HepG2 (cell line): ENCODE data around the gene COX7B. TPM values are rescaled to one million over a fixed set of nuclear protein-coding genes. Genes with fewer than 3 reads are reported as not detected.

Experiments
- ATF1 ChIP-seq: IDR thresholded peaks from 2 replicates; pipeline ENCODE4 v1.6.1; 2016; ENCODE audit warnings: mild to moderate bottlenecking, control low read depth
- ESRRA ChIP-seq: sonication (generic); formaldehyde crosslinking; IDR thresholded peaks from 2 replicates; pipeline ENCODE4 v1.5.1; 2020; ENCODE audit warnings: mild to moderate bottlenecking, low read depth, missing genetic modification reagents
- GABPA ChIP-seq, 2 experiments: IDR thresholded peaks; 2 replicates each; pipeline ENCODE4 v1.6.1; 2011 to 2016; ENCODE audit warnings: low read depth in 2 of 2, low read length in 1 of 2, missing biosample characterization in 1 of 2, missing genetic modification characterization in 1 of 2
- HCFC1 ChIP-seq: fragments of 150-350 bp; IDR thresholded peaks from 2 replicates; pipeline ENCODE4 v1.6.1; 2014; ENCODE audit warnings: low read depth, low read length
- KDM5A ChIP-seq: fragments of 200-600 bp; sonication (generic); IDR thresholded peaks from 2 replicates; pipeline ENCODE4 v1.7.0; 2018; ENCODE audit warnings: antibody characterized with exemption, mild to moderate bottlenecking, low read length, borderline replicate concordance
- NFYB ChIP-seq: sonication (generic); formaldehyde crosslinking; IDR thresholded peaks from 2 replicates; pipeline ENCODE4 v1.4.0; 2020; ENCODE audit warnings: missing genetic modification reagents
- PHF8 ChIP-seq: sonication (generic); formaldehyde crosslinking; IDR thresholded peaks from 2 replicates; pipeline ENCODE4 v1.5.0; 2020; ENCODE audit warnings: missing genetic modification reagents
- POLR2G ChIP-seq: fragments of 200-400 bp; formaldehyde crosslinking; IDR thresholded peaks from 2 replicates; pipeline ENCODE4 v1.6.1; 2018; ENCODE audit warnings: mild to moderate bottlenecking, low read depth, low read length, moderate library complexity
- RARA ChIP-seq: IDR thresholded peaks from 2 replicates; pipeline ENCODE4 v1.6.1; 2016; ENCODE audit warnings: missing genetic modification reagents, missing compliant biosample characterization
- RBFOX2 ChIP-seq: fragments of 200-400 bp; formaldehyde crosslinking; IDR thresholded peaks from 2 replicates; pipeline ENCODE4 v1.6.1; 2017; ENCODE audit warnings: low read depth, mild to moderate bottlenecking, low read length
- SAP130 ChIP-seq: IDR thresholded peaks from 2 replicates; pipeline ENCODE4 v1.6.1; 2016; ENCODE audit warnings: low read depth
- SMAD3 ChIP-seq: sonication (generic); formaldehyde crosslinking; IDR thresholded peaks from 2 replicates; pipeline ENCODE4 v1.4.0; 2020; ENCODE audit warnings: missing genetic modification reagents
- SP1 ChIP-seq, 2 experiments: fragments of 450-650 bp in 1 of 2; sonication (generic) in 1 of 2; formaldehyde crosslinking in 1 of 2; IDR thresholded peaks; 2 replicates each; pipeline versions ENCODE4 v1.4.0 to v1.6.1; 2016 to 2020; ENCODE audit warnings: missing genetic modification reagents in 1 of 2
- TAF1 ChIP-seq: sonication (generic); formaldehyde crosslinking; IDR thresholded peaks from 2 replicates; pipeline ENCODE4 v1.4.0; 2020; ENCODE audit warnings: missing genetic modification reagents
- YEATS2 ChIP-seq: sonication (generic); formaldehyde crosslinking; IDR thresholded peaks from 2 replicates; pipeline ENCODE4 v1.4.0; 2020; ENCODE audit warnings: missing genetic modification reagents, borderline replicate concordance
- YY1 ChIP-seq: IDR thresholded peaks from 2 replicates; pipeline ENCODE4 v1.6.1; 2011; ENCODE audit warnings: low read length, low read depth, moderate library complexity, mild to moderate bottlenecking; ENCODE audit not compliant: insufficient read depth, insufficient replicate concordance
- ZFX ChIP-seq: sonication (generic); formaldehyde crosslinking; IDR thresholded peaks from 2 replicates; pipeline ENCODE4 v1.4.0; 2020; ENCODE audit warnings: mild to moderate bottlenecking, low read depth, missing genetic modification reagents, moderate library complexity
- ZMYM4 ChIP-seq: sonication (generic); formaldehyde crosslinking; IDR thresholded peaks from 2 replicates; pipeline ENCODE4 v1.8.1; 2023; ENCODE audit warnings: mild to moderate bottlenecking, missing genetic modification reagents
- ZNF543 ChIP-seq: sonication (generic); formaldehyde crosslinking; IDR thresholded peaks from 2 replicates; pipeline ENCODE4 v1.4.0; 2020; ENCODE audit warnings: mild to moderate bottlenecking, missing genetic modification reagents
- ZNF562 ChIP-seq: sonication (generic); formaldehyde crosslinking; IDR thresholded peaks from 2 replicates; pipeline ENCODE4 v1.8.0; 2022; ENCODE audit warnings: missing genetic modification reagents, borderline replicate concordance
- ZNF580 ChIP-seq: IDR thresholded peaks from 2 replicates; pipeline ENCODE4 v1.6.1; 2016; ENCODE audit warnings: low read depth, borderline replicate concordance
- ZNF609 ChIP-seq: sonication (generic); formaldehyde crosslinking; IDR thresholded peaks from 2 replicates; pipeline ENCODE4 v1.4.0; 2020; ENCODE audit warnings: mild to moderate bottlenecking, missing genetic modification reagents, borderline replicate concordance
- ZNF614 ChIP-seq: IDR thresholded peaks from 2 replicates; pipeline ENCODE4 v1.6.1; 2018; ENCODE audit warnings: missing biosample characterization, missing genetic modification reagents, inconsistent platforms, borderline replicate concordance
- polyA plus RNA-seq, 8 experiments: library from polyadenylated mRNA; depleted of rRNA in 3 of 8; stranded (reverse) in 7 of 8; unstranded in 1 of 8; fragments of >200 nt; fragmentation: Illumina TruSeq in 4 of 8; extraction: Trizol in 4 of 8; gene quantifications; 2 replicates each; pipeline versions ENCODE4 v1.2.1 to v1.2.3, GENCODE V29; 2011 to 2016; ENCODE audit warnings: low read depth in 4 of 8, missing spikeins in 1 of 8, mixed read lengths in 1 of 8; ENCODE audit not compliant: insufficient read depth in 1 of 8
- total RNA-seq, 5 experiments: library from RNA; depleted of rRNA; stranded (reverse); fragments of >200 nt; fragmentation: Illumina TruSeq; extraction: Trizol; gene quantifications; 2 replicates each; pipeline ENCODE4 v1.2.3, GENCODE V29; 2016; ENCODE audit warnings: low read depth in 1 of 5
- TF ChIP-seq, protein P1 (sequence below): IDR thresholded peaks from 2 replicates; pipeline ENCODE4 v1.6.1; 2016; ENCODE audit warnings: missing genetic modification reagents, missing compliant biosample characterization

COX7B gene
- total and polyA plus RNA-seq, 2 of the 13 experiments (the other 11 are each of a cell fraction or from before 2014, with no cell fraction given), result 375 to 635 TPM

DNA sequence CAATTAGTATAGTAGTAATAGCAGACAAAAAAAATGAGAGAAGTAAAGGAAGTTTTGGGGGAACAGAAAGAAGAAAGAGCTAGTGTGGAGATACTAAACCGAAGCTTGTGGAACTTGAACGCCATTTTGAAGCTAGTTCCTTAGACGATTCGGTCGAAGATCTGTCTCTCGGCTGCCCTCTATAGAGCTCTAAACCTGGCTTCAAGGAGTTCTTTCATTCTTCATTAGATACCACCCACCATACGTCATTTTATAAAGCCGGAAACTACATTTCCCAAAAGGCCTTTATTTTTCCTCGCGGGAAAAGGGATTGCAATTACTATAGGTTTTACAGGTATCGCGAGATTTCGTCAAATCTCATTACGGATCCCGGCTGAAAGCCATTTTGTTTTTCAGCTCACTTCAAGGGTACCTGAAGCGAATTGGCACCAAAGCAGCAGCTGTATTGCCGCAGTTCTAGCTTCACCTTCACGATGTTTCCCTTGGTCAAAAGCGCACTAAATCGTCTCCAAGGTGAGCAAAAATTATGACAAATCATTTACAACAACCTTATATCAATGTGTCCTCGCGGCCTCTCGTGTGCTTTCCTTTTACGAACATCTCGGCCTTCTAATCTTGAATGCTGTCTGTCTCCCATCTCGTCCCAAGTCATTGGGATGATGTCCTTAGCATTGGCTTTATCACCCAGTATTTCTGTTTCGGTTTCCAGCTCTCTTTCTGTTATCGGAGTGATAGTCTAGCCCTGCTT, at the start of gene COX7B (continued):
- TF ChIP-seq ZNF609 (CRISPR knock-in tag), result no peak
- peak; percentile 81 for TF ChIP-seq HCFC1
- TF ChIP-seq ZNF562 (CRISPR knock-in tag), result no peak
- TF ChIP-seq SP1 (IDR thresholded peaks at IDR 0.05), result peak; percentile 72; the same call in 1 of the 2 replicates
- TF ChIP-seq SP1 (CRISPR knock-in tag; IDR thresholded peaks at IDR 0.05), result no peak
- peak; percentile 83; the same call in 1 of the 2 replicates for TF ChIP-seq YEATS2 (CRISPR knock-in tag)
- no peak for TF ChIP-seq ZNF543 (CRISPR knock-in tag)
- TF ChIP-seq ESRRA (CRISPR knock-in tag), result 0 out of 2 replicates have a peak, but pooled peaks have one; percentile 28
- peak; percentile 55 for TF ChIP-seq ZMYM4 (CRISPR knock-in tag)
- no peak for TF ChIP-seq RARA (CRISPR knock-in tag)
- peak; percentile 62 for TF ChIP-seq NFYB (CRISPR knock-in tag)
- peak; percentile 57; the same call in 1 of the 2 replicates for TF ChIP-seq ZFX (CRISPR knock-in tag)
- no peak for TF ChIP-seq ZNF580 (CRISPR knock-in tag)
- TF ChIP-seq YY1, result peak; percentile 85
- no peak for TF ChIP-seq ZNF614 (CRISPR knock-in tag)
- TF ChIP-seq POLR2G, result peak; percentile 79
- TF ChIP-seq, protein P1, sequence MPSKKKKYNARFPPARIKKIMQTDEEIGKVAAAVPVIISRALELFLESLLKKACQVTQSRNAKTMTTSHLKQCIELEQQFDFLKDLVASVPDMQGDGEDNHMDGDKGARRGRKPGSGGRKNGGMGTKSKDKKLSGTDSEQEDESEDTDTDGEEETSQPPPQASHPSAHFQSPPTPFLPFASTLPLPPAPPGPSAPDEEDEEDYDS (CRISPR knock-in tag), result peak; percentile 64; the same call in 1 of the 2 replicates
- TF ChIP-seq SAP130 (CRISPR knock-in tag), result peak; percentile 51
- peak; percentile 57 for TF ChIP-seq RBFOX2
- TF ChIP-seq TAF1, result peak; percentile 74; the same call in 1 of the 2 replicates
- TF ChIP-seq KDM5A, result peak; percentile 66; the same call in 1 of the 2 replicates
- no peak for TF ChIP-seq GABPA (IDR thresholded peaks at IDR 0.05; ENCODE audit: low read depth, low read length)
- peak; percentile 64 for TF ChIP-seq GABPA (CRISPR knock-in tag; IDR thresholded peaks at IDR 0.05; ENCODE audit: low read depth)
- TF ChIP-seq PHF8, result peak; percentile 46; the same call in 1 of the 2 replicates
- peak; percentile 85 for TF ChIP-seq ATF1 (CRISPR knock-in tag)
- 0 out of 2 replicates have a peak, but pooled peaks have one; percentile 19 for TF ChIP-seq SMAD3 (CRISPR knock-in tag)
